Suprapubic skin (tissue), 3 donors: ENCODE data around the gene APLF.

Source experiments
- CTCF ChIP-seq, 2 donors: fragments of 200-600 bp in 1 of 2; fragments of 450-650 bp in 1 of 2; sonication (generic) in 1 of 2; IDR thresholded peaks; one replicate each; pipeline ENCODE4 v1.5.1; 2016 to 2019; ENCODE audit warnings: antibody characterized with exemption in 2 of 2, mild to moderate bottlenecking in 1 of 2, moderate library complexity in 1 of 2
- POLR2A ChIP-seq, 2 donors: fragments of 450-650 bp; IDR thresholded peaks; one replicate each; pipeline ENCODE4 v1.6.1; 2017; ENCODE audit warnings: antibody characterized with exemption in 2 of 2, mild to moderate bottlenecking in 2 of 2, moderate library complexity in 2 of 2

DNA sequence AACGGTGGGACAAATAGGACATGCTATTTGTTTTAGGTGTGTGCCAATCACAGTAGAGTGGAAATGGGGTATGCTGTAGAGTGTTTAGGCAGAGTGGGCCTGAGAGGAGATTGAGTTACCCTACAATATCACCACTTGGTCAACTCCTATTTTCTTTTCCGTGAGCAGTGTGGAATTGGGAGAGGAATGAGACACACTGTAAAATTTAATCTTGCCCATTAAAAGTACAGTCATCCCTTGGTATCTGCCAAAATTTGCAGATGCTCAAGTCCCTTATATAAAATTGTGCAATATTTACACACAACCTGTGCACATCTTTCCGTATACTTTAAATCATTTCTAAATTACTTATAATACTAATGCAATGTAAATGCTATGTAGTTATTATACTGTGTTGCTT lies 12.7 kb upstream of the APLF start:
- TF ChIP-seq CTCF (IDR thresholded peaks at IDR 0.05), result no peak
- no peak for TF ChIP-seq POLR2A (IDR thresholded peaks at IDR 0.05)
